ENCODE results near the gene CNTN2. TPM values are rescaled to one million over a fixed set of nuclear protein-coding genes. Genes with fewer than 3 reads are reported as not detected.

CNTN2 gene
- total RNA-seq, result 2.0 TPM

- DNase-seq, result no peak
Measured at GRCh38 chr1:205042911-205043806, at the start of gene CNTN2. Gene CNTN2 (plus strand): TSS chr1:205043212. CDS start chr1:205053186, 9,974 bp downstream.

GRCh38 chr1:204994086-204994862 lies 48.7 kb upstream of the CNTN2 start:
- DNase-seq, result no peak

- DNase-seq, result no peak
Measured at GRCh38 chr1:204996981-204997380, 46.0 kb upstream of the CNTN2 start.

GRCh38 chr1:204997591-204998355 lies 45.2 kb upstream of the CNTN2 start:
- peak; percentile 21 for DNase-seq

GRCh38 chr1:205001162-205001561 lies 41.9 kb upstream of the CNTN2 start:
- DNase-seq, result no peak

- no peak for DNase-seq
Measured at GRCh38 chr1:205002705-205003104, 40.3 kb upstream of the CNTN2 start.

- no peak for DNase-seq
Measured at GRCh38 chr1:205003358-205004131, 39.5 kb upstream of the CNTN2 start.

GRCh38 chr1:205004351-205004750 lies 38.7 kb upstream of the CNTN2 start:
- peak; percentile 5 for DNase-seq

GRCh38 chr1:205008896-205009295 lies 34.1 kb upstream of the CNTN2 start:
- DNase-seq, result no peak

GRCh38 chr1:205009670-205010069 lies 33.3 kb upstream of the CNTN2 start:
- no peak for DNase-seq

- peak; percentile 1 for DNase-seq
Measured at GRCh38 chr1:205012391-205013140, 30.4 kb upstream of the CNTN2 start.

- DNase-seq, result peak; percentile 6
Measured at GRCh38 chr1:205013683-205014367, 29.2 kb upstream of the CNTN2 start.

- no peak for DNase-seq
Measured at GRCh38 chr1:205014783-205015182, 28.2 kb upstream of the CNTN2 start.

GRCh38 chr1:205015241-205015640 lies 27.8 kb upstream of the CNTN2 start:
- no peak for DNase-seq

- DNase-seq, result no peak
Measured at GRCh38 chr1:205016075-205016474, 26.9 kb upstream of the CNTN2 start.

- no peak for DNase-seq
Measured at GRCh38 chr1:205016584-205016983, 26.4 kb upstream of the CNTN2 start.

GRCh38 chr1:205017001-205017400 lies 26.0 kb upstream of the CNTN2 start:
- DNase-seq, result no peak

GRCh38 chr1:205017766-205018165 lies 25.2 kb upstream of the CNTN2 start:
- DNase-seq, result no peak

GRCh38 chr1:205018381-205018780 lies 24.6 kb upstream of the CNTN2 start:
- no peak for DNase-seq

GRCh38 chr1:205020466-205020865 lies 22.5 kb upstream of the CNTN2 start:
- no peak for DNase-seq
